Measurements from ENCODE around the gene MBOAT2. TPM values are rescaled to one million over a fixed set of nuclear protein-coding genes. Genes with fewer than 3 reads are reported as not detected.

The MBOAT2 gene
- total RNA-seq, 1 experiment from 2014 or later: 65.1 TPM

GRCh38 chr2:8938384-8938783, 65.1 kb downstream of the MBOAT2 start:
- Histone ChIP-seq H3K27me3 (replicated peaks; ENCODE audit: insufficient read depth, low read depth, low read length, poor library complexity) (no peaks in the 10 kb centered on the region), H3K9me3 (ENCODE audit: low read depth, low read length, poor library complexity, severe bottlenecking) (no peaks in the 10 kb centered on the region), H3K4me3 (ENCODE audit: low read depth, low read length, poor library complexity, severe bottlenecking) (no peak overlapping the region), H3K4me1 (ENCODE audit: insufficient read depth, low read length, poor library complexity, severe bottlenecking) (no peaks in the 10 kb centered on the region), H3K36me3 (ENCODE audit: insufficient read depth, low read length, poor library complexity, severe bottlenecking) (no peaks in the 10 kb centered on the region), H3K27ac (ENCODE audit: low read depth, low read length, poor library complexity, severe bottlenecking) (no peak overlapping the region)
- TF ChIP-seq, protein P1, sequence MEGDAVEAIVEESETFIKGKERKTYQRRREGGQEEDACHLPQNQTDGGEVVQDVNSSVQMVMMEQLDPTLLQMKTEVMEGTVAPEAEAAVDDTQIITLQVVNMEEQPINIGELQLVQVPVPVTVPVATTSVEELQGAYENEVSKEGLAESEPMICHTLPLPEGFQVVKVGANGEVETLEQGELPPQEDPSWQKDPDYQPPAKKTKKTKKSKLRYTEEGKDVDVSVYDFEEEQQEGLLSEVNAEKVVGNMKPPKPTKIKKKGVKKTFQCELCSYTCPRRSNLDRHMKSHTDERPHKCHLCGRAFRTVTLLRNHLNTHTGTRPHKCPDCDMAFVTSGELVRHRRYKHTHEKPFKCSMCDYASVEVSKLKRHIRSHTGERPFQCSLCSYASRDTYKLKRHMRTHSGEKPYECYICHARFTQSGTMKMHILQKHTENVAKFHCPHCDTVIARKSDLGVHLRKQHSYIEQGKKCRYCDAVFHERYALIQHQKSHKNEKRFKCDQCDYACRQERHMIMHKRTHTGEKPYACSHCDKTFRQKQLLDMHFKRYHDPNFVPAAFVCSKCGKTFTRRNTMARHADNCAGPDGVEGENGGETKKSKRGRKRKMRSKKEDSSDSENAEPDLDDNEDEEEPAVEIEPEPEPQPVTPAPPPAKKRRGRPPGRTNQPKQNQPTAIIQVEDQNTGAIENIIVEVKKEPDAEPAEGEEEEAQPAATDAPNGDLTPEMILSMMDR (conservative IDR thresholded peaks at IDR 0.05; ENCODE audit: low read depth, low read length): no peak
- no peak for TF ChIP-seq EZH2 (IDR thresholded peaks at IDR 0.05; ENCODE audit: borderline replicate concordance, low read depth, low read length, poor library complexity, severe bottlenecking)
- intact Hi-C loops (cut with micrococcal nuclease; ENCODE audit: unreplicated experiment): no loop called here
- DNase-seq (ENCODE audit: low spot score): no peak
- BruUV-seq (replicated peaks): no TSS peak
- ChIA-PET POLR2A (ENCODE audit: low non-redundant PET) (no interaction called here), CTCF (no interaction called here)

DNA sequence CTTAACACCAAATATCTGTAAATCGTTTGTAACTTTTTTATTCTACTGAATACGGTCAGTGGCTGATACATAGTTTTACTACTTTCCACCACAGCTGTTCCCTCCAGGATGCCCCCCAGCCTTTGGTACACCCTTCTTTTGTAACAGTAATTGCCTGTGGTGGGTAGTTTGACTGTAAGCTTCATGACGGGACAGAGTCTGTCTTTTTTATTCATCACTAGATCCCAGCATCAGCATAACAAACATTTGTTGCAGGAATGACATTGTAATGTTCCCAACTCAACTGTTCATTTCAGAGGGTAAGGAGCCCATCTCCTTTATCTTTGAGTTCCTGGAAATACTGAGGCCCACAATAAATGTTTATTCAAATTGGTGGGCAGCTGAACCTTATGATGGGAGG, 67.5 kb downstream of the MBOAT2 start:
- ChIA-PET POLR2A (ENCODE audit: low non-redundant PET) (interaction anchor here (0.6 kb wide), 1 partner anchor 944 kb away, joined by 5 read pairs; no protein-coding TSS in a partner anchor), CTCF (no interaction called here)
- no peaks in the 10 kb centered on the region for H3K27me3 ChIP-seq (replicated peaks; ENCODE audit: insufficient read depth, low read depth, low read length, poor library complexity)
- intact Hi-C loops (cut with micrococcal nuclease; ENCODE audit: unreplicated experiment): no loop called here
- no peak for DNase-seq (ENCODE audit: low spot score)
- no peaks in the 10 kb centered on the region for H3K36me3 ChIP-seq (ENCODE audit: insufficient read depth, low read length, poor library complexity, severe bottlenecking)
- no peak overlapping the region for H3K4me3 ChIP-seq (ENCODE audit: low read depth, low read length, poor library complexity, severe bottlenecking)
- no peaks in the 10 kb centered on the region for H3K4me1 ChIP-seq (ENCODE audit: insufficient read depth, low read length, poor library complexity, severe bottlenecking)
- no TSS peak for BruUV-seq (replicated peaks)
- TF ChIP-seq EZH2 (IDR thresholded peaks at IDR 0.05; ENCODE audit: borderline replicate concordance, low read depth, low read length, poor library complexity, severe bottlenecking): no peak
- TF ChIP-seq, protein P1 (conservative IDR thresholded peaks at IDR 0.05; ENCODE audit: low read depth, low read length): no peak
- no peaks in the 10 kb centered on the region for H3K9me3 ChIP-seq (ENCODE audit: low read depth, low read length, poor library complexity, severe bottlenecking)
- H3K27ac ChIP-seq (ENCODE audit: low read depth, low read length, poor library complexity, severe bottlenecking): no peak overlapping the region

- no peak overlapping the region for H3K27ac ChIP-seq (ENCODE audit: low read depth, low read length, poor library complexity, severe bottlenecking)
- no peaks in the 10 kb centered on the region for H3K9me3 ChIP-seq (ENCODE audit: low read depth, low read length, poor library complexity, severe bottlenecking)
- no peaks in the 10 kb centered on the region for H3K4me1 ChIP-seq (ENCODE audit: insufficient read depth, low read length, poor library complexity, severe bottlenecking)
- CTCF ChIA-PET: no interaction called here
- TF ChIP-seq, protein P1 (conservative IDR thresholded peaks at IDR 0.05; ENCODE audit: low read depth, low read length): no peak
- TF ChIP-seq EZH2 (IDR thresholded peaks at IDR 0.05; ENCODE audit: borderline replicate concordance, low read depth, low read length, poor library complexity, severe bottlenecking): no peak
- POLR2A ChIA-PET (ENCODE audit: low non-redundant PET): no interaction called here
- no peak for DNase-seq (ENCODE audit: low spot score)
- no peaks in the 10 kb centered on the region for H3K27me3 ChIP-seq (replicated peaks; ENCODE audit: insufficient read depth, low read depth, low read length, poor library complexity)
- no peak overlapping the region for H3K4me3 ChIP-seq (ENCODE audit: low read depth, low read length, poor library complexity, severe bottlenecking)
- BruUV-seq (replicated peaks): no TSS peak
- H3K36me3 ChIP-seq (ENCODE audit: insufficient read depth, low read length, poor library complexity, severe bottlenecking): no peaks in the 10 kb centered on the region
- intact Hi-C loops (cut with micrococcal nuclease; ENCODE audit: unreplicated experiment): no loop called here
Measured at GRCh38 chr2:8934338-8934737, 69.1 kb downstream of the MBOAT2 start.
